HEK293 (cell line): ENCODE results near the gene PCBP2.

Source experiments
- CTCF ChIA-PET: fragments of 350-600 bp; formaldehyde crosslinking; extraction: SDS; loops from one replicate; lab custom pipeline; 2021; ENCODE audit warnings: antibody characterized with exemption; lab: Yijun Ruan, JAX
- POLR2A ChIA-PET: fragments of 300-600 bp; formaldehyde crosslinking; extraction: SDS; loops from one replicate; lab custom pipeline; 2020; ENCODE audit warnings: antibody characterized with exemption, inconsistent platforms; lab: Yijun Ruan, JAX
- H3K27ac ChIP-seq: fragments of 200-500 bp; sonication (Bioruptor generic); 2 replicates; pipeline ENCODE4 v1.5.1; 2014; ENCODE audit warnings: low read depth, low read length, control low read depth, inconsistent platforms; ENCODE audit errors: extremely low read depth
- H3K36me3 ChIP-seq, 2 experiments: fragments of 200-500 bp in 1 of 2; sonication (Bioruptor generic) in 1 of 2; 1 replicate in 1 of 2; 2 replicates in 1 of 2; pipeline ENCODE4 v1.5.1; 2014 to 2017; ENCODE audit warnings: inconsistent platforms in 2 of 2, low read length in 2 of 2; ENCODE audit not compliant: control insufficient read depth in 2 of 2, insufficient read depth in 1 of 2
- H3K4me1 ChIP-seq: fragments of 200-500 bp; sonication (Bioruptor generic); 2 replicates; pipeline ENCODE4 v1.5.1; 2014; ENCODE audit warnings: mild to moderate bottlenecking, low read length, inconsistent platforms; ENCODE audit not compliant: control insufficient read depth, insufficient read depth
- H3K4me3 ChIP-seq: 2 replicates; pipeline ENCODE4 v1.5.1; 2011; ENCODE audit warnings: low read depth, mild to moderate bottlenecking, control low read depth, low read length, moderate library complexity
- H3K9me3 ChIP-seq: fragments of 200-500 bp; sonication (Bioruptor generic); 2 replicates; pipeline ENCODE4 v1.5.1; 2014; ENCODE audit warnings: low read depth, low read length, inconsistent platforms; ENCODE audit not compliant: control insufficient read depth, insufficient read depth
- GLI2 ChIP-seq: fragments of 450-650 bp; formaldehyde crosslinking; IDR thresholded peaks from 2 replicates; pipeline ENCODE4; 2017; ENCODE audit warnings: missing biosample characterization, missing genetic modification characterization, low read depth, borderline replicate concordance
- KLF7 ChIP-seq: fragments of 450-650 bp; formaldehyde crosslinking; IDR thresholded peaks from 2 replicates; pipeline ENCODE4 v1.5.1; 2016; ENCODE audit warnings: missing biosample characterization, missing genetic modification characterization, borderline replicate concordance
- KLF8 ChIP-seq: fragments of 450-650 bp; formaldehyde crosslinking; IDR thresholded peaks from 2 replicates; pipeline ENCODE4 v1.5.1; 2016; ENCODE audit warnings: missing biosample characterization, missing genetic modification characterization
- ZBTB17 ChIP-seq: fragments of 450-650 bp; formaldehyde crosslinking; IDR thresholded peaks from 2 replicates; pipeline ENCODE4 v1.5.1; 2016; ENCODE audit warnings: missing biosample characterization, missing genetic modification characterization
- ZFHX2 ChIP-seq: fragments of 450-650 bp; formaldehyde crosslinking; conservative IDR thresholded peaks from 2 replicates; pipeline ENCODE4 v1.5.1; 2016; ENCODE audit warnings: missing biosample characterization, missing genetic modification characterization
- ZNF114 ChIP-seq: fragments of 450-650 bp; formaldehyde crosslinking; IDR thresholded peaks from 2 replicates; pipeline ENCODE4 v1.5.0; 2017; ENCODE audit warnings: missing biosample characterization, missing genetic modification characterization
- ZNF132 ChIP-seq: fragments of 450-650 bp; formaldehyde crosslinking; IDR thresholded peaks from 2 replicates; pipeline ENCODE4 v1.5.1; 2017; ENCODE audit warnings: missing biosample characterization, missing genetic modification characterization, borderline replicate concordance
- ZNF174 ChIP-seq: fragments of 450-650 bp; formaldehyde crosslinking; IDR thresholded peaks from 2 replicates; pipeline ENCODE4 v1.5.0; 2017; ENCODE audit warnings: missing biosample characterization, mild to moderate bottlenecking, missing genetic modification characterization
- ZNF211 ChIP-seq: fragments of 450-650 bp; formaldehyde crosslinking; IDR thresholded peaks from 2 replicates; pipeline ENCODE4 v1.5.1; 2016; ENCODE audit warnings: low read depth, missing biosample characterization, missing genetic modification characterization
- ZNF239 ChIP-seq: fragments of 450-650 bp; formaldehyde crosslinking; IDR thresholded peaks from 2 replicates; pipeline ENCODE4 v1.5.1; 2016; ENCODE audit warnings: missing biosample characterization, missing genetic modification characterization
- ZNF311 ChIP-seq: fragments of 450-650 bp; formaldehyde crosslinking; IDR thresholded peaks from 2 replicates; pipeline ENCODE4 v1.5.1; 2017; ENCODE audit warnings: missing biosample characterization, missing genetic modification characterization, borderline replicate concordance
- ZNF426 ChIP-seq: fragments of 450-650 bp; formaldehyde crosslinking; IDR thresholded peaks from 2 replicates; pipeline ENCODE4 v1.5.1; 2017; ENCODE audit warnings: missing biosample characterization, missing genetic modification characterization, mild to moderate bottlenecking, inconsistent platforms, moderate library complexity
- ZNF48 ChIP-seq: fragments of 450-650 bp; formaldehyde crosslinking; IDR thresholded peaks from 2 replicates; pipeline ENCODE4 v1.5.1; 2016; ENCODE audit warnings: missing biosample characterization, missing genetic modification characterization
- ZNF529 ChIP-seq: fragments of 450-650 bp; formaldehyde crosslinking; IDR thresholded peaks from 2 replicates; pipeline ENCODE4 v1.5.1; 2017; ENCODE audit warnings: missing genetic modification characterization, missing biosample characterization; ENCODE audit not compliant: insufficient replicate concordance
- ZNF610 ChIP-seq: fragments of 450-650 bp; formaldehyde crosslinking; IDR thresholded peaks from 2 replicates; pipeline ENCODE4 v1.5.1; 2016; ENCODE audit warnings: missing biosample characterization, missing genetic modification characterization, borderline replicate concordance
- ZNF76 ChIP-seq: fragments of 450-650 bp; formaldehyde crosslinking; IDR thresholded peaks from 2 replicates; pipeline ENCODE4; 2016; ENCODE audit warnings: low read depth, missing biosample characterization, missing genetic modification characterization, borderline replicate concordance
- ZNF777 ChIP-seq: fragments of 450-650 bp; formaldehyde crosslinking; IDR thresholded peaks from 2 replicates; pipeline ENCODE4 v1.5.1; 2017; ENCODE audit warnings: missing biosample characterization, missing genetic modification characterization, borderline replicate concordance
- ZNF830 ChIP-seq: fragments of 450-650 bp; IDR thresholded peaks from 2 replicates; pipeline ENCODE4 v1.5.0; 2018; ENCODE audit warnings: missing biosample characterization, missing genetic modification characterization, low read depth, mild to moderate bottlenecking, moderate library complexity
- ZXDB ChIP-seq: fragments of 450-650 bp; formaldehyde crosslinking; IDR thresholded peaks from 2 replicates; pipeline ENCODE4 v1.5.1; 2016; ENCODE audit warnings: missing biosample characterization, missing genetic modification characterization
- TF ChIP-seq, protein P1 (sequence below): fragments of 450-650 bp; formaldehyde crosslinking; IDR thresholded peaks from 2 replicates; pipeline ENCODE4 v1.5.1; 2016; ENCODE audit warnings: missing biosample characterization, missing genetic modification characterization
- TF ChIP-seq, protein P2 (sequence below): fragments of 450-650 bp; formaldehyde crosslinking; IDR thresholded peaks from 2 replicates; pipeline ENCODE4 v1.5.1; 2016; ENCODE audit warnings: missing biosample characterization, missing genetic modification characterization
- TF ChIP-seq, protein P3 (sequence below): fragments of 450-650 bp; formaldehyde crosslinking; IDR thresholded peaks from 2 replicates; pipeline ENCODE4 v1.5.1; 2017; ENCODE audit warnings: missing biosample characterization, missing genetic modification characterization
- TF ChIP-seq, protein P4 (sequence below): fragments of 450-650 bp; formaldehyde crosslinking; IDR thresholded peaks from 2 replicates; pipeline ENCODE4 v1.5.1; 2016; ENCODE audit warnings: missing biosample characterization, missing genetic modification characterization
- TF ChIP-seq, protein P5 (sequence below): fragments of 450-650 bp; formaldehyde crosslinking; IDR thresholded peaks from 2 replicates; pipeline ENCODE4 v1.5.1; 2016; ENCODE audit warnings: missing biosample characterization, missing genetic modification characterization

Gene PCBP2

DNA sequence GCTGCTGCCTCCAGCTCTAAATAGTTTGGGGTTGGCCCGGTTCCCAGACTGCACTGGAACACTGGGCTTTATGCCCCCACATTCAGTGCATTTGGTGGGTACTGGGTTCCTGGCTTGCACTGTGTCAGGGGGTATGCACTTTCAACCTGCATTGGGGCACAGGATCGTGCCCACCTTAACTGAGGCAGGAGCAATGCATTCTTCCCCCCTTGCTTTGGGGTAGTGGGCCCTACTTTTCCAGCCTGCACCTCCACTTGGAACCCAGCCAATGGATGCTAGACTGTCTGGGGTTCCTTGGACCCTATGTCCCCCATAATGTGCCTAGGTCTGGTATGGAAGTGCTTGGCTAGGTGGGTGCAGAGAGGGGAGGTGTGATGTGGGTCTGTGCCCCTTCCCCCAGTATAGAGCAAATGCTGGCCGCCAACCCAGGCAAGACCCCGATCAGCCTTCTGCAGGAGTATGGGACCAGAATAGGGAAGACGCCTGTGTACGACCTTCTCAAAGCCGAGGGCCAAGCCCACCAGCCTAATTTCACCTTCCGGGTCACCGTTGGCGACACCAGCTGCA lies 49.8 kb downstream of the PCBP2 start (continued):
- TF ChIP-seq, protein P1, sequence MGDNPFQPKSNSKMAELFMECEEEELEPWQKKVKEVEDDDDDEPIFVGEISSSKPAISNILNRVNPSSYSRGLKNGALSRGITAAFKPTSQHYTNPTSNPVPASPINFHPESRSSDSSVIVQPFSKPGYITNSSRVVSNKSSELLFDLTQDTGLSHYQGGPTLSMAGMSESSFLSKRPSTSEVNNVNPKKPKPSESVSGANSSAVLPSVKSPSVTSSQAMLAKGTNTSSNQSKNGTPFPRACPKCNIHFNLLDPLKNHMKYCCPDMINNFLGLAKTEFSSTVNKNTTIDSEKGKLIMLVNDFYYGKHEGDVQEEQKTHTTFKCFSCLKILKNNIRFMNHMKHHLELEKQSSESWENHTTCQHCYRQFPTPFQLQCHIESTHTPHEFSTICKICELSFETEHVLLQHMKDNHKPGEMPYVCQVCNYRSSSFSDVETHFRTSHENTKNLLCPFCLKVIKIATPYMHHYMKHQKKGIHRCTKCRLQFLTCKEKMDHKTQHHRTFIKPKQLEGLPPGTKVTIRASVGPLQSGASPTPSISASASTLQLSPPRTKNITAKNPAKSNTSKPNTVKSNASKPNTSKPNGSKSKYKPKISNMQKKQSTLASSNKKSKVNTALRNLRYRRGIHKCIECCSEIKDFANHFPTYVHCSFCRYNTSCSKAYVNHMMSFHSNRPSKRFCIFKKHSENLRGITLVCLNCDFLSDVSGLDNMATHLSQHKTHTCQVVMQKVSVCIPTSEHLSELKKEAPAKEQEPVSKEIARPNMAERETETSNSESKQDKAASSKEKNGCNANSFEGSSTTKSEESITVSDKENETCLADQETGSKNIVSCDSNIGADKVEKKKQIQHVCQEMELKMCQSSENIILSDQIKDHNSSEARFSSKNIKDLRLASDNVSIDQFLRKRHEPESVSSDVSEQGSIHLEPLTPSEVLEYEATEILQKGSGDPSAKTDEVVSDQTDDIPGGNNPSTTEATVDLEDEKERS, result no peak
- TF ChIP-seq ZNF114 (tag by site-specific recombination) (no peak), GLI2 (no peak), KLF7 (tag by site-specific recombination) (0 out of 2 replicates have a peak, but pooled peaks have one; percentile 5), ZNF132 (tag by site-specific recombination) (no peak)
- TF ChIP-seq, protein P2, sequence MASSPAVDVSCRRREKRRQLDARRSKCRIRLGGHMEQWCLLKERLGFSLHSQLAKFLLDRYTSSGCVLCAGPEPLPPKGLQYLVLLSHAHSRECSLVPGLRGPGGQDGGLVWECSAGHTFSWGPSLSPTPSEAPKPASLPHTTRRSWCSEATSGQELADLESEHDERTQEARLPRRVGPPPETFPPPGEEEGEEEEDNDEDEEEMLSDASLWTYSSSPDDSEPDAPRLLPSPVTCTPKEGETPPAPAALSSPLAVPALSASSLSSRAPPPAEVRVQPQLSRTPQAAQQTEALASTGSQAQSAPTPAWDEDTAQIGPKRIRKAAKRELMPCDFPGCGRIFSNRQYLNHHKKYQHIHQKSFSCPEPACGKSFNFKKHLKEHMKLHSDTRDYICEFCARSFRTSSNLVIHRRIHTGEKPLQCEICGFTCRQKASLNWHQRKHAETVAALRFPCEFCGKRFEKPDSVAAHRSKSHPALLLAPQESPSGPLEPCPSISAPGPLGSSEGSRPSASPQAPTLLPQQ (tag by site-specific recombination), result peak; percentile 81; the same call in 1 of the 2 replicates

DNA sequence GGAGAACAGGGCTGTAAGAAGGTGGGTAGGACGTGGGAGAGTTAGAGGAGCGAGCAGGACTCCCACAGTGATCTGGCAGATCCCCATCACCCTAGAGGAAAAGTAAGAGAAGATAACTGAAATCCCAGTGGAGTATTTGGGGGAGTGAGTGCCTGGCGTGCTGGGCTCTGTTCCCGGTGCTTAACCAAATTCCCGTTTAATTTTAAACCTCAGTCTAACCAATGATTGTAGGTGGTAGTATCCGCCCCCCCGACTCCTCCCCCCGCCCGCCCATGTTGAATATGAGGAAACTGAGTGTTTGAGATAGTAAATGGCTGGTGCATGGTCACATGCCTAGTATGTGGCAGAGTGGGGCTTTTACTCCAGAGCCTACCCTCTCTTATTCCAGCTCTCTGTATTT lies 50.4 kb downstream of the PCBP2 start:
- H3K27ac ChIP-seq, result peak overlapping the region; percentile 94
- no peak overlapping the region for H3K4me3 ChIP-seq
- H3K36me3 ChIP-seq, result peaks cover 0 to 46% of the 10 kb centered on the region in 2 experiments; a peak in 1 of 3 replicates
- no peaks in the 10 kb centered on the region for H3K9me3 ChIP-seq
- TF ChIP-seq ZNF610 (tag by site-specific recombination) (no peak), ZNF426 (no peak), ZXDB (tag by site-specific recombination) (no peak), ZFHX2 (tag by site-specific recombination) (no peak; the same call in 1 of the 2 replicates), ZBTB17 (no peak), GLI2 (no peak), ZNF48 (tag by site-specific recombination) (no peak)
- TF ChIP-seq, protein P3, sequence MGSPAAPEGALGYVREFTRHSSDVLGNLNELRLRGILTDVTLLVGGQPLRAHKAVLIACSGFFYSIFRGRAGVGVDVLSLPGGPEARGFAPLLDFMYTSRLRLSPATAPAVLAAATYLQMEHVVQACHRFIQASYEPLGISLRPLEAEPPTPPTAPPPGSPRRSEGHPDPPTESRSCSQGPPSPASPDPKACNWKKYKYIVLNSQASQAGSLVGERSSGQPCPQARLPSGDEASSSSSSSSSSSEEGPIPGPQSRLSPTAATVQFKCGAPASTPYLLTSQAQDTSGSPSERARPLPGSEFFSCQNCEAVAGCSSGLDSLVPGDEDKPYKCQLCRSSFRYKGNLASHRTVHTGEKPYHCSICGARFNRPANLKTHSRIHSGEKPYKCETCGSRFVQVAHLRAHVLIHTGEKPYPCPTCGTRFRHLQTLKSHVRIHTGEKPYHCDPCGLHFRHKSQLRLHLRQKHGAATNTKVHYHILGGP (tag by site-specific recombination), result no peak
- TF ChIP-seq, protein P4, sequence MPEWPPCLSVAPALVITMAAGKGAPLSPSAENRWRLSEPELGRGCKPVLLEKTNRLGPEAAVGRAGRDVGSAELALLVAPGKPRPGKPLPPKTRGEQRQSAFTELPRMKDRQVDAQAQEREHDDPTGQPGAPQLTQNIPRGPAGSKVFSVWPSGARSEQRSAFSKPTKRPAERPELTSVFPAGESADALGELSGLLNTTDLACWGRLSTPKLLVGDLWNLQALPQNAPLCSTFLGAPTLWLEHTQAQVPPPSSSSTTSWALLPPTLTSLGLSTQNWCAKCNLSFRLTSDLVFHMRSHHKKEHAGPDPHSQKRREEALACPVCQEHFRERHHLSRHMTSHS, result no peak
- ChIA-PET POLR2A (interaction anchor here (0.7 to 1.1 kb wide), 2 partner anchors 30 to 181 kb away, joined by 3 to 5 read pairs; partner anchors contain the start of gene AAAS), CTCF (no interaction called here)
- peaks cover 10% of the 10 kb centered on the region for H3K4me1 ChIP-seq

DNA sequence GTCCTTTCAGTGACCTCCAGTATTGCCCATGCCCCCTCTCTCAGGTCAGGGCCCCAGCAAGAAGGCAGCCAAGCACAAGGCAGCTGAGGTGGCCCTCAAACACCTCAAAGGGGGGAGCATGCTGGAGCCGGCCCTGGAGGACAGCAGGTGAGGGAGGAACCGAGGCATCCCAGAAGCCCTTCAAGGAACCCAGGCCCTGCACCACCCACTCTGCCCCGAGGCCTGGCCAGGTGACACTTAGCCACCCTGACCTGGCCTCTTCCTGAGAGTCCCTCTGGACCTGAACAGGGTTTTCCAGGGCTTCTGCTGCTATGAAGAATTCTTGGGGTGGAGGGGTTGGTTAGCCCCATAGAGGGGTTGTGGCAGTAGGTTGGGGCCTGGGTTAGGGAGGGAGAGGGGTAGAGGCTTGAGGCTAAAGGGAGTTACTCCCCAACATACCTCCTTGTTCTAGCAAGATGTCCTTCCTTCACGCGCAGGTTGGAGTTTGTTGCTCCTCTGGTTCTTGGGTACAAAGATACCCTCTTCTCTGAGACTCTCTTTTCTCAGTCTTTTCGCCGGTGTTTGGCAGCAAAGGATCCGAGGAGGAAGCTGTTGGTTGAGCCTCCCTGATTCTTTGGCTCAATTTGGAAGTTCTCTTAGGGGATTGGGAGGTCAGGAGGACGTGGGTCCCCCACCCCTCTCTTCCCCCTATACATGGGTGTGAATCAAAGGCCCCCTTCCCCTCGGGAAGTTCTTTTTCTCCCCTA lies 51.3 kb downstream of the PCBP2 start:
- ChIA-PET POLR2A (interaction anchor here (0.7 to 1.1 kb wide), 2 partner anchors 31 to 182 kb away, joined by 3 to 5 read pairs; partner anchors contain the start of gene AAAS), CTCF (interaction anchor here (0.6 to 2.0 kb wide), 6 partner anchors 21 to 182 kb away, joined by 3 to 8 read pairs (median 4); partner anchors contain the start of gene AAAS)
- Histone ChIP-seq H3K27ac (no peak overlapping the region), H3K4me1 (peaks cover 10% of the 10 kb centered on the region), H3K36me3 (peaks cover 0 to 47% of the 10 kb centered on the region in 2 experiments; a peak in 1 of 3 replicates), H3K9me3 (no peaks in the 10 kb centered on the region), H3K4me3 (no peak overlapping the region)
- no peak for TF ChIP-seq KLF8
- TF ChIP-seq ZNF830 (tag by site-specific recombination), result no peak
- TF ChIP-seq ZNF174, result no peak
- no peak for TF ChIP-seq ZNF76 (tag by site-specific recombination)
- TF ChIP-seq ZNF311 (tag by site-specific recombination), result no peak
- TF ChIP-seq, protein P5, sequence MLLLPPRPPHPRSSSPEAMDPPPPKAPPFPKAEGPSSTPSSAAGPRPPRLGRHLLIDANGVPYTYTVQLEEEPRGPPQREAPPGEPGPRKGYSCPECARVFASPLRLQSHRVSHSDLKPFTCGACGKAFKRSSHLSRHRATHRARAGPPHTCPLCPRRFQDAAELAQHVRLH (tag by site-specific recombination), result no peak
- TF ChIP-seq ZNF239 (tag by site-specific recombination), result no peak
- TF ChIP-seq ZNF777 (tag by site-specific recombination), result no peak
- no peak for TF ChIP-seq ZNF529 (tag by site-specific recombination)
- TF ChIP-seq ZNF211 (tag by site-specific recombination), result no peak
